CD1c-positive myeloid dendritic cell (primary cell): ENCODE results near the gene MX1.

Experiments used
- DNase-seq: peaks from one replicate; pipeline ENCODE4 v3.0.0-alpha.2; 2016; ENCODE audit errors: extremely low spot score

MX1 gene, protein sequence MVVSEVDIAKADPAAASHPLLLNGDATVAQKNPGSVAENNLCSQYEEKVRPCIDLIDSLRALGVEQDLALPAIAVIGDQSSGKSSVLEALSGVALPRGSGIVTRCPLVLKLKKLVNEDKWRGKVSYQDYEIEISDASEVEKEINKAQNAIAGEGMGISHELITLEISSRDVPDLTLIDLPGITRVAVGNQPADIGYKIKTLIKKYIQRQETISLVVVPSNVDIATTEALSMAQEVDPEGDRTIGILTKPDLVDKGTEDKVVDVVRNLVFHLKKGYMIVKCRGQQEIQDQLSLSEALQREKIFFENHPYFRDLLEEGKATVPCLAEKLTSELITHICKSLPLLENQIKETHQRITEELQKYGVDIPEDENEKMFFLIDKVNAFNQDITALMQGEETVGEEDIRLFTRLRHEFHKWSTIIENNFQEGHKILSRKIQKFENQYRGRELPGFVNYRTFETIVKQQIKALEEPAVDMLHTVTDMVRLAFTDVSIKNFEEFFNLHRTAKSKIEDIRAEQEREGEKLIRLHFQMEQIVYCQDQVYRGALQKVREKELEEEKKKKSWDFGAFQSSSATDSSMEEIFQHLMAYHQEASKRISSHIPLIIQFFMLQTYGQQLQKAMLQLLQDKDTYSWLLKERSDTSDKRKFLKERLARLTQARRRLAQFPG

GRCh38 chr21:41425954-41426675, at the start of gene MX1:
Gene MX1 (plus strand): TSS chr21:41426239. CDS start chr21:41432071, 5,832 bp downstream.
- DNase-seq, result peak; percentile 79

- DNase-seq, result no peak
Observed at GRCh38 chr21:41377715-41378114, 48.3 kb upstream of the MX1 start.

DNA sequence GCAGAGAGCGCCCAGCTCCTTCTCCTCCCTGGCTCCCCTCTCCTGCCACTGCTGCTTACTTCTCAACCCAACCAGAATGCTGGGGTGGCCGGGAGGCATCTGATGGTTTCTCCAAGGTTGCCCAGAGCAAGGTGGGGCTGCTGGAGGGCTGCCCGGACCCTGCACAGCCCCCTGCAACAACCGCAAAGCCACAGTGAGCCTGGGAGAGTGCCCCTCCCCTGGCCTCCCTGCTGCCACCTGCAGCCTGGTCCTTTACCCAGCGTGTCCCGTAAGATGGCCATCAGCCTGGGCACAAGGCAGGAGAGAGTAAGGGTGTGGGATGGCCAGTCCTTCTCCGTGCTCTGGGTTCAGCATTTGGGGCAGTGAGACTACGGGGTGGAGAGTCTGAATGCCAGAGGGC, 47.2 kb upstream of the MX1 start:
- no peak for DNase-seq

DNA sequence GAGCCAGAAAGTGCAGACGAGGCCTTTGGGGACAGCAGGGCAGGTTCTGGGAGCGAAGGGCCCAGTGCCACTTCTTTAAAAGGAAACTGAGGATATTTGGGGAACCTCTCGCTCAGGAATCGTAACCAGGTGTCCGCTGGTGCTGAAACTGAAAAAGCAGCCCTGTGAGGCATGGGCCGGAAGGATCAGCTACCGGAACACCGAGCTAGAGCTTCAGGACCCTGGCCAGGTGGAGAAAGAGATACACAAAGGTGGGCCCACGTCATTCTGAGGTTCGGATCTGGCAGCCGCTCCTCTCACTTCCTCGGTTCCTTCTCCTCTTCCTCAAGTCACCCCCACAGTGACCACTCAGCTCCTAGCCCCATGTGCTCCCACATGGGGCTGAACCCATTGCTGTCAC, 46.1 kb upstream of the MX1 start:
- no peak for DNase-seq

DNA sequence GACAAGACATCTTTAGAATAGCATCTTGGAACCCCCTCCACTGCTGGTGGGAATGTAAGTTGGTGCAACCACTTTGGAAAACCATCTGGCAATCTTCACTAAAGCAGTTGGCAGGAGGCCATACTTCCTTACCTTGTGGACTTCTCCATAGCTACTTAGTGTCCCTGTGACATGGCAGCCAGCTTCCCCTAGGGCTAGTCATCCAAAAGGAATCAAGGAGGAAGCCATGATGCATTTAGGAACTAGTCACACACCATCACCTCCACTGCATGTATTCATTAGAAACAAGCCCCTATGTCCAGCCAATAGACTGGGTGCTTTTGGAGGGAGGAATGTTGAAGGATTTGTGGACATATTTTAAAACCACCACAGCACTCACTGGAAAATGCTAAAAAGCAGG, 44.3 kb upstream of the MX1 start:
- DNase-seq, result no peak

DNA sequence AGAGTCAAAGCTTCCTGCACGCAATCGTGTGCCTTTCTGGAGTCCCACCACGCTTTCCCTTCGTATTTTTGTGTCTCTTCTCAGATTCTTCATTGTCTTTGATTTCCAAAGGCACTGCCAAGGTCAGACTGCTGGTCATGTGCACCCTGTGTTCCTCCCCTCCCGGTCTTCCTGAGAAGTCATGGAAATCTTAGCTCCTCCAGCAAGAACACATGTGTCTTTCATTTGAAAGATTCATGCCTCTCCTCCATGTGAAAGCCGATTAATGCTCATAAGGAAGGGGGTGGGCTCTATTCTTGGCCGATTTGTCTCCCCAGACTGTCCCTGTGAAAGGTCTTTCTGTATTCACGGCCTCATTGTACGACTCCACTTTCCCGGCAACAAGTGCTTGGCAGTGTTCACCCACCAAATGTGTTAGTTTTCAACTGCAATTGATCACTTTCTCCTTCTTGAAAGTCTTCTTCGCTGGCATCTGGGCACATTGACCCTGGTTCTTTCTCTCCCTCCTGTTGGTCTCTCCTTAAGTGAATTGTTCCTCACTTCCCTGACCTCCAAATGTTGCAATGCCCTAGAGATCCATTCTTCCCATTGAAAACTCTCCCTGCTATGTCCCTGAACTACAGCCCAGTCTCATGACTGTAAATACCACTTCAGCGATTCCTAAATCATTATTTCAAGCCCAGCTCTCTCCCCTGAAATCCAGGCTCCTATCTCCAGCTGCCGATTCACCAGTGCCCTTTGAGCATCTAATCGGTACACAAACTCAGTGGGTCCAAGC, 38.8 kb upstream of the MX1 start:
- no peak for DNase-seq

DNA sequence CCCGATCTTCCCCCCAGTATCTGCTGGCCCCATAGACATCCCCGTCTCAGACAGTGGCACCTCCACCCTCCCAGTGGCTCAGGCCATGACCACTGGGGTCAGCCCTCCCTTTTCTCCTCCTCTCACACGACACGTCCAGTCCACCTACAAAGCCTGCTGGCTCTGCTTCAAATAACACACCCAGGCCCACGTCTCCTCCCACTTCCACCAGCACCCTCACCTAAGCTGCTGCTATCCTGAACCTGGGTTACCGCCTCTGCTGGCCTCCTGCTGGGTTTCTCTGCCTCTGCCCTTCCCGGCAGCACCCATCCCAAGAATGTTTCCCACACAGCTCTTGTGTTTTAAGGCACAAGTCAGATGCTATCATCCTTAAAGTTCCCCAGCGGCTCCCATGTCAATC, 38.2 kb upstream of the MX1 start:
- no peak for DNase-seq

- DNase-seq, result no peak
Observed at GRCh38 chr21:41388259-41388658, 37.8 kb upstream of the MX1 start.

DNA sequence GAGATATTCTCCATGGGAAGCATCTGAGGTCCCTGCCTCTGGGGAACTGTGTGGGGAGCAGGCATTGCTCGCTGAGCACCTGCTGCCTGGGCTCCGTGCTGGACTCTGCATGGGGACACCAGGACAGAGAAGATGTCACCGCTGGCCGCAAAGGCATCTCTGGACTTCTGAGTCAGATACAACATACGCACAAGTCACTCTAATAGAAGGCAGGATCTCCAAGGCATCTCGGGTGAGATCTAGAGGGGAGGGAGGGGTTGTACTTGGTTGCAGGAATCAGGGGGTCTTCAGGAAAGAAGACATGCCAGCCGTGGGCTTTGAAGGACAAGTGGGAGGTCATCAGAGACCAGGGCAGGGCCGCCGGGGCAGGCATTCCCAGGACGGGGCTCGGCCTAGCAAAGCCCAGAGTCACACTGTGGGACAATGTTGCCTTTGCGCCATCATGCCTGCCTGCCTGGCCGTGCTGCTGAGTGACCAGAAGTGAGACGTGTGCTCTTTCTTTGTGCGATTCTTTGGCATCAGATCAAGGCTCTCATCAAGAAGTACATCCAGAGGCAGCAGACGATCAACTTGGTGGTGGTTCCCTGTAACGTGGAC, 35.9 kb upstream of the MX1 start:
- DNase-seq, result no peak

- DNase-seq, result no peak
Observed at GRCh38 chr21:41393876-41394465, 32.1 kb upstream of the MX1 start.

DNA sequence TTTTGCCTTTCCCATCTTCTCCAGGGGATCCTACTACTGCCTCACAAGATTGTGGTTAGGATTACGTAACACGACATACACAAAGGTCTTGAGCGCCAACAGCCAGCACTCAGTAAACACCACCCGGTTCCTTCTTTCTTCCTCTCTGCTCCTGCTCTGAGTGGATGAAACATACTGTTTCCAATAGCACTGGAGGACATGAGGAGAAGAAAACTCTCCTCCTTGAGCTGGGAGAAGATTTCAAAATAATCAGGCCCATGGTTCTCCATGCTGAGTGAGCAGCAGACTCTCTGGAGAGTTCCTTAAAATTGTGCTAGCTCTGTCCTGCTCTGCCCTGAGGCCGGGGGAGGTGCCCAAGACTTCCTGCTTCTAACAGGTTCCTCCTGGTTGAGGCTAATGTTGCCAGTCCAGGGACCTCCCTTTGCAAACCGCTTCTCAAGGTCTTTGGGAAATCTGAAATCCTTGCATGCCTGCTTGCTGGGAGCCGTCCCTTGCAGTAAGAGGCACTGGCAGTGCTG, 29.4 kb upstream of the MX1 start:
- peak; percentile 81 for DNase-seq

DNA sequence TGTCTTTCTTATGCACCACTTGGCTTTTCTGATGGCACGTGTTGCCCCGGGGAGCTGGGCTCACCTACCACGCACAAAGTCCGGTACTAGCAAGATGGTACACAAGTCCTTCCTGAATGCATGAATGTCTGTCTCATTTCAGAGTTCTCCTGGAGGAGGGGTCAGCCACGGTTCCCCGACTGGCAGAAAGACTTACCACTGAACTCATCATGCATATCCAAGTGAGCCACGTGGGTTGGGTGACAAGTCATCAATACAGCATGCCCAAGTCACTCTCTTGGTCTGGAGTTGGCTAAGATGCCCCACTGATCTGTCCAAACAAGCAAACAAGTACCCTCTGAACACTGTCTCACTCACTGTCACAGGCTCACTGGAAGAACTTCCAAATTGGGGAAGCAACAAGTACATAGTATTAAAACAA, 28.6 kb upstream of the MX1 start:
- DNase-seq, result peak; percentile 34

- DNase-seq, result no peak
Observed at GRCh38 chr21:41398251-41398650, 27.8 kb upstream of the MX1 start.

GRCh38 chr21:41398831-41399230, 27.2 kb upstream of the MX1 start:
- DNase-seq, result no peak

DNA sequence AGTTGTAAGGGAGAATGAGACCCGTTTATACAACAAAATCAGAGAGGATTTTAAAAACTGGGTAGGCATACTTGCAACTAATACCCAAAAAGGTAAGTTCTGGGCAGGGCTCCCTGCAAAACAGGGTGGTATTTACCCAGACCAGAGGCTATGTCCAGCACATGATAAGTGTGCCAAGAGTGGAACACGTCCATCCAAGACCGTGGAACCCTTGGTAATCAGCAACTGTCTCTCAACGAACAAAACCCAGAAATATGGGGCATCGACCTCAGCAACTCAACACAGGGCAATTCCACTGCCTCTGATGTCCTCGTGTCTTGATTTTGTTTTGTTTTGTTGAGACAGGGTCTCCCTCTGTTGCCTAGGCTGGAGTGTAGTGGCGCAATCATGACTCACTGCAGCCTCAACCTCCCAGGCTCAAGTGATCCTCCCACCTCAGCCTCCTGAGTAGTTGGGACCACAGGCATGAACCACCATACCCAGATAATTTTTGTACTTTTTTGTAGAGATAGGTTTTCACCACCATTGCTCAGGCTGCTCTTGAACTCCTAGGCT, 26.7 kb upstream of the MX1 start:
- DNase-seq, result no peak

DNA sequence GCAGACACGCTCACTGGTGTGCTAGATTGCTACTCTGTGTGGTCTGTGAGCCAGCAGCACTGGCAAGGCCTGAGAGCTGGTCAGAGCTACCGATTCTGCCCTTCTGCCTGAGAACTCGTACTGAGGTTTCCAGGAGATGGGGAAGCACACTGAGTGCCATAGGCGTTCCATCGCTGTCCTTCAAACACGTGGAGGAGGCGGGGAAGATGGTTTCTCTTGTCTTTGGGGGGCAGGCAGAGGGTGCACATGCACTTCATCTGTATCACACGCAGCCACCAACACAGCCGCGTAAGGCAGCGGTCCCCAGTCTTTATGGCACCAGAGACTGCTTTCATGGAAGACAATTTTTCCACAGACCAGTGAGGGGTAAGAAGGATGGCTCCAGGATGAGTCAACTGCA, 23.8 kb upstream of the MX1 start:
- no peak for DNase-seq

DNA sequence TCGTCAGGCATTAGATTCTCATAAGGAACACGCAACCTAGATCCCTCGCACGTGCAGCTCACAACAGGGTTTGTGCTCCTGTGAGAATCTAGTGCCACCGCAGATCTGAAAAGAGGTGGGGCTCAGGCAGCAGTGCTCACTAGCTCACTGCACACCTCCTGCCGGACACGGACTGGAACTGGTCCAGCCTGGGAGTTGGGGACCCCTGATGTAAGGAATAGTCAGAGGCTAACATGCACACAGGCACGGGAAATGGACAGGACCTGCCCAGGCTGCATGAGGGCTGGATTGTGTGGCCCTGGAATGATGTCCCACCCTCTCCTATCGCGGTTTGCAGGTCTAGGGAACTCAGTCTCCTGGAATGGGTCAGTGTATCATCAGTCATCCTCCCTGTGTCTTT, 23.2 kb upstream of the MX1 start:
- DNase-seq, result no peak

GRCh38 chr21:41403331-41403730, 22.7 kb upstream of the MX1 start:
- DNase-seq, result no peak

- DNase-seq, result no peak
Observed at GRCh38 chr21:41403966-41404365, 22.1 kb upstream of the MX1 start.

- peak; percentile 37 for DNase-seq
Observed at GRCh38 chr21:41405321-41405720, 20.7 kb upstream of the MX1 start.

- peak; percentile 72 for DNase-seq
Observed at GRCh38 chr21:41406340-41406739, 19.7 kb upstream of the MX1 start.
